HEK293T (cell line): ENCODE measurements around the gene UBALD2.

ENCODE experiments used
- BHLHE40 ChIP-seq: fragments of 450-650 bp; IDR thresholded peaks from 2 replicates; pipeline ENCODE4 v1.6.1; 2016; ENCODE audit warnings: mild to moderate bottlenecking, moderate library complexity, borderline replicate concordance
- CTBP1 ChIP-seq: fragments of 450-650 bp; IDR thresholded peaks from 2 replicates; pipeline ENCODE4 v1.6.1; 2016; ENCODE audit warnings: borderline replicate concordance
- ELF4 ChIP-seq: fragments of 450-650 bp; IDR thresholded peaks from 2 replicates; pipeline ENCODE4 v1.6.1; 2017; ENCODE audit warnings: antibody characterized with exemption
- FOXK2 ChIP-seq: fragments of 450-650 bp; IDR thresholded peaks from 2 replicates; pipeline ENCODE4 v1.6.1; 2016; ENCODE audit warnings: mild to moderate bottlenecking
- FOXM1 ChIP-seq: fragments of 450-650 bp; IDR thresholded peaks from 2 replicates; pipeline ENCODE4 v1.6.1; 2017; ENCODE audit warnings: mild to moderate bottlenecking, borderline replicate concordance
- HDGF ChIP-seq: fragments of 450-650 bp; IDR thresholded peaks from 2 replicates; pipeline ENCODE4 v1.6.1; 2017; ENCODE audit warnings: antibody characterized with exemption, borderline replicate concordance
- SP1 ChIP-seq: fragments of 450-650 bp; IDR thresholded peaks from 2 replicates; pipeline ENCODE4 v1.6.1; 2017
- SUZ12 ChIP-seq: fragments of 450-650 bp; IDR thresholded peaks from 2 replicates; pipeline ENCODE4 v1.6.1; 2016; ENCODE audit warnings: mild to moderate bottlenecking
- TARDBP ChIP-seq: fragments of 450-650 bp; IDR thresholded peaks from 2 replicates; pipeline ENCODE4 v1.6.1; 2016
- ZNF384 ChIP-seq: fragments of 450-650 bp; IDR thresholded peaks from 2 replicates; pipeline ENCODE4 v1.6.1; 2016
- TF ChIP-seq, protein P1 (sequence below): fragments of 450-650 bp; IDR thresholded peaks from 2 replicates; pipeline ENCODE4 v1.6.1; 2016

DNA sequence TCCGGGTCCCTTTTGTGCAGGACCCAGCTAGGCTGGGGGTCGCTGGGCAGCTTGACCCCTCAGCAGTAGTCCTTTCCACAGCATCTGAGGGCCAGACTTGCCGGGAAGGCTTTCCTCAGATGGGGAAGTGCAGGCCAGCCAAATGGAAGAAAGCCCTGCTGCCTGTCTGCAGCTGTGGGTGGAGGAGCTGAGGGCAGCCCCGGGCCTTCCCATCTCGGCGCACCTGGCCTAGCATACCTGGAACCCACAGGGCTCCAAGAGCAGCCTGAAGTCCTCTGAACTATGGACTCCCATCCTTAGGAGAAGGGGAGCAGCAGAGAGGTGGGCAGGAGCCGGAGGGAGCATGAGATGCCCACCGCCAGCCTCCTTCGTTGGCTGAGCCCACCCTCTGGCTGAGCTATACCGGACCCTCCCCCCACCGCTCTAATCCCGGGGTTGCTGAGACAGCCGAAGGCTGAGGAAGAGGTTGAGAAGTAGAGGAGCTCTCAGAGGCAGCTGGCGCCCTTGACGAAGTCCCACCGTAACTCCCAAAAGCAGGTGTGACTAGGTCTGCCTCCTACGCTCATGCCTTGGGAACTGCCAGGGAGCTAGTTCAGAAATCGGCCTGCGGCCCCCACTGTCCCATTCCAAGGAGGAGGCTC lies 13.2 kb downstream of the UBALD2 start:
- TF ChIP-seq, protein P1, sequence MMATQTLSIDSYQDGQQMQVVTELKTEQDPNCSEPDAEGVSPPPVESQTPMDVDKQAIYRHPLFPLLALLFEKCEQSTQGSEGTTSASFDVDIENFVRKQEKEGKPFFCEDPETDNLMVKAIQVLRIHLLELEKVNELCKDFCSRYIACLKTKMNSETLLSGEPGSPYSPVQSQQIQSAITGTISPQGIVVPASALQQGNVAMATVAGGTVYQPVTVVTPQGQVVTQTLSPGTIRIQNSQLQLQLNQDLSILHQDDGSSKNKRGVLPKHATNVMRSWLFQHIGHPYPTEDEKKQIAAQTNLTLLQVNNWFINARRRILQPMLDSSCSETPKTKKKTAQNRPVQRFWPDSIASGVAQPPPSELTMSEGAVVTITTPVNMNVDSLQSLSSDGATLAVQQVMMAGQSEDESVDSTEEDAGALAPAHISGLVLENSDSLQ = no peak
- TF ChIP-seq CTBP1 (no peak), FOXK2 (no peak), HDGF (no peak), ZNF384 (no peak), BHLHE40 (no peak), FOXM1 (no peak), SP1 (no peak), TARDBP (no peak), ELF4 (no peak), SUZ12 (no peak)
